Esophagus squamous epithelium (tissue), 5 donors: Measurements from ENCODE around the gene STAT1. TPM values are rescaled to one million over a fixed set of nuclear protein-coding genes. Genes with fewer than 3 reads are reported as not detected.

Experiments used
- DNase-seq: peaks from one replicate; lab custom pipeline; 2025; lab: John Stamatoyannopoulos, UW
- H3K27ac ChIP-seq, 4 donors: fragments of 200-600 bp; sonication (generic); one replicate each; pipeline ENCODE4 v1.5.1; 2016 to 2019; ENCODE audit warnings: mild to moderate bottlenecking in 1 of 4
- H3K27me3 ChIP-seq, 4 donors: fragments of 200-600 bp; sonication (generic); 1 replicate in 3 of 4; 2 replicates in 1 of 4; pipeline versions ENCODE4 v1.5.1 to v1.6.0; 2017 to 2021; ENCODE audit warnings: antibody characterized with exemption in 1 of 4
- H3K36me3 ChIP-seq, 3 donors: fragments of 200-600 bp; sonication (generic); one replicate each; pipeline ENCODE4 v1.5.1; 2016 to 2019
- H3K4me1 ChIP-seq, 3 donors: fragments of 200-600 bp; sonication (generic); one replicate each; pipeline ENCODE4 v1.5.1; 2017 to 2019
- H3K4me3 ChIP-seq, 4 donors: fragments of 200-600 bp; sonication (generic); 1 replicate in 3 of 4; 2 replicates in 1 of 4; pipeline ENCODE4 v1.5.1; 2016 to 2019; ENCODE audit warnings: mild to moderate bottlenecking in 2 of 4, moderate library complexity in 1 of 4
- H3K9me3 ChIP-seq, 3 donors: fragments of 200-600 bp; sonication (generic); one replicate each; pipeline ENCODE4 v1.5.1; 2016 to 2019
- POLR2A ChIP-seq, 4 donors: fragments of 450-650 bp; IDR thresholded peaks; one replicate each; pipeline ENCODE4 v1.6.1; 2017; ENCODE audit warnings: antibody characterized with exemption in 4 of 4, mild to moderate bottlenecking in 4 of 4, moderate library complexity in 3 of 4
- WGBS, 2 donors: methylation state at CpG; one replicate each; pipeline ENCODE4 v1.1.5; 2018; 5-methylcytosine and 5-hydroxymethylcytosine counted together
- intact Hi-C: fragments of 100-400 bp; cut with DNase I; formaldehyde crosslinking; loops from one replicate; pipeline ENCODE4 v1.15.0; 2022
- total RNA-seq, 4 donors: library from RNA; depleted of rRNA; stranded (reverse); fragments of >200 nt; gene quantifications; one replicate each; pipeline ENCODE4 v1.1.0, GENCODE V29; 2016
- TF ChIP-seq, protein P1 (sequence below), 6 experiments: fragments of 450-650 bp in 4 of 6; fragments of 200-600 bp in 2 of 6; sonication (generic) in 2 of 6; IDR thresholded peaks; one replicate each; pipeline ENCODE4 v1.5.1; 2016 to 2019; ENCODE audit warnings: antibody characterized with exemption in 6 of 6, mild to moderate bottlenecking in 4 of 6, moderate library complexity in 4 of 6
- donor health status: DM: yes; HTN: yes; CAD: no.

STAT1 gene
- total RNA-seq, 4 donors from 2014 or later: 23.6 to 58.9 (median 36.1) TPM

DNA sequence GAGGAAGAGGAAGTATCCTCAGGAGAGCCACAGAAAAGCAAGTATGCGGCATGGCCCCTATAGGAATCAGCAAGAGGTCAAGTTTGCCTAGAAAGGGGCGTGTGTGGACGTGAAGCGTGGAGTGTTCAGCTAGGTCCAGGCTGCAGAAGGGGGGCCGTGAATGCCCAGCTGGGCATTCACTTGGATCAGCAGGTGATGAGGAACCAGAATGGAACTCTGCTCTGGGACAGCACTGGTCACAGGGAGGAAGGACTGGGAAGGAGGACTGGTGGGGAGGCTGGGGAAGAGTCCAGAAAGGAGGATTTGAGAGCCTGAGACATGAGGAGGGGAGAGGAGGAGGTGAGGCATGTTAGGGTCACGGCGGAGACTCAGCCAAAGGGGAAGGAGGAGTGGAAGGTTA lies 19.8 kb downstream of the STAT1 start:
- Histone ChIP-seq H3K27ac (no peak overlapping the region), H3K9me3 (no peaks in the 10 kb centered on the region), H3K4me1 (no peaks in the 10 kb centered on the region), H3K27me3 (no peaks in the 10 kb centered on the region), H3K4me3 (no peak overlapping the region), H3K36me3 (peaks cover 21 to 100% (median 79%) of the 10 kb centered on the region in 3 donors)
- TF ChIP-seq, protein P1, sequence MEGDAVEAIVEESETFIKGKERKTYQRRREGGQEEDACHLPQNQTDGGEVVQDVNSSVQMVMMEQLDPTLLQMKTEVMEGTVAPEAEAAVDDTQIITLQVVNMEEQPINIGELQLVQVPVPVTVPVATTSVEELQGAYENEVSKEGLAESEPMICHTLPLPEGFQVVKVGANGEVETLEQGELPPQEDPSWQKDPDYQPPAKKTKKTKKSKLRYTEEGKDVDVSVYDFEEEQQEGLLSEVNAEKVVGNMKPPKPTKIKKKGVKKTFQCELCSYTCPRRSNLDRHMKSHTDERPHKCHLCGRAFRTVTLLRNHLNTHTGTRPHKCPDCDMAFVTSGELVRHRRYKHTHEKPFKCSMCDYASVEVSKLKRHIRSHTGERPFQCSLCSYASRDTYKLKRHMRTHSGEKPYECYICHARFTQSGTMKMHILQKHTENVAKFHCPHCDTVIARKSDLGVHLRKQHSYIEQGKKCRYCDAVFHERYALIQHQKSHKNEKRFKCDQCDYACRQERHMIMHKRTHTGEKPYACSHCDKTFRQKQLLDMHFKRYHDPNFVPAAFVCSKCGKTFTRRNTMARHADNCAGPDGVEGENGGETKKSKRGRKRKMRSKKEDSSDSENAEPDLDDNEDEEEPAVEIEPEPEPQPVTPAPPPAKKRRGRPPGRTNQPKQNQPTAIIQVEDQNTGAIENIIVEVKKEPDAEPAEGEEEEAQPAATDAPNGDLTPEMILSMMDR (IDR thresholded peaks at IDR 0.05): no peak
- no peak for TF ChIP-seq POLR2A (IDR thresholded peaks at IDR 0.05)
- 84 to 87% methylated on average over 7 of the region's 7 CpGs for WGBS, 2 donors
- DNase-seq: no peak
- intact Hi-C loops: no loop called here

DNA sequence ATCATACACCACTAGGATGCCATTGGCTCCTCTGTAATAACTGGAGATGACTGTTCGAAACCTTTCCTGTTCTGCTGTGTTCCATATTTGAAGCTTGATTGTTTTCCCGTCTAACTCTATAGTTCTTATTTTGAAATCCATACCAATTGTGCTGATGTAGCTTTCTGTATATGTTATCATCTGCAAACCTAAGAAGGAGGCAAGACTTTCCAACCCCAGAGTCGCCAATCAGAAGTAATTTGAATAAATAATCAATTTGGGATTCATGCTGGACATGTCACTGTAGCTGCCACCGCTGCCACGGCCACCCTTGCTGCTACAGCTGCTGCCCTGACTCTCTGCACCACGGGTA lies 20.7 kb downstream of the STAT1 start:
- DNase-seq: no peak
- H3K4me3 ChIP-seq: no peak overlapping the region
- H3K27me3 ChIP-seq: no peaks in the 10 kb centered on the region
- no peaks in the 10 kb centered on the region for H3K4me1 ChIP-seq
- no peaks in the 10 kb centered on the region for H3K9me3 ChIP-seq
- TF ChIP-seq, protein P1 (IDR thresholded peaks at IDR 0.05): no peak
- no peak for TF ChIP-seq POLR2A (IDR thresholded peaks at IDR 0.05)
- intact Hi-C loops: no loop called here
- WGBS, 2 donors: 92% methylated on average over 3 to 6 of the region's 6 CpGs
- peaks cover 21 to 100% (median 79%) of the 10 kb centered on the region in 3 donors for H3K36me3 ChIP-seq
- no peak overlapping the region for H3K27ac ChIP-seq

DNA sequence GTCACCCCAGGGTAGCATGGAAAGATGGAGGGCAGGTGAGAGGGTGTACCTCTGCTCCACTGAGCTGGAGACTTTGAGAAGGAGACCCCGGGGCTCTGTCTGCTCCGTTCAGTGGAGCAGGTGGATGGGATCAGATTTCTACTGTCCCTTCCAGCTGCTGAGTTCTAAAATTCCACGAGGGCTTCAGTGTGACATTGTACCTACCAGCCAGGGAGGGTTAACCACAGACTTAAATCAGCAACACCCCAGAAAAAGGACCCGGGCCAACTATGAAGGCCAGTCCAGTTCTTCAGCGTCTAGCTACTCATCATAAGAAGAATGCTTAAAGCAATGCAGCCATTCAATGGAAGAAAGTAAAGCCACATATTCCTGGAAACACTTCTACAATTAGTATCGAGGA lies 23.8 kb downstream of the STAT1 start:
- Histone ChIP-seq H3K27me3 (no peaks in the 10 kb centered on the region), H3K36me3 (peaks cover 19 to 100% (median 69%) of the 10 kb centered on the region in 3 donors), H3K4me1 (no peaks in the 10 kb centered on the region), H3K27ac (no peak overlapping the region), H3K9me3 (no peaks in the 10 kb centered on the region), H3K4me3 (no peak overlapping the region)
- intact Hi-C loops: no loop called here
- no peak for DNase-seq
- 72 to 88% methylated on average over 4 to 5 of the region's 6 CpGs for WGBS, 2 donors
- TF ChIP-seq, protein P1 (IDR thresholded peaks at IDR 0.05): no peak

DNA sequence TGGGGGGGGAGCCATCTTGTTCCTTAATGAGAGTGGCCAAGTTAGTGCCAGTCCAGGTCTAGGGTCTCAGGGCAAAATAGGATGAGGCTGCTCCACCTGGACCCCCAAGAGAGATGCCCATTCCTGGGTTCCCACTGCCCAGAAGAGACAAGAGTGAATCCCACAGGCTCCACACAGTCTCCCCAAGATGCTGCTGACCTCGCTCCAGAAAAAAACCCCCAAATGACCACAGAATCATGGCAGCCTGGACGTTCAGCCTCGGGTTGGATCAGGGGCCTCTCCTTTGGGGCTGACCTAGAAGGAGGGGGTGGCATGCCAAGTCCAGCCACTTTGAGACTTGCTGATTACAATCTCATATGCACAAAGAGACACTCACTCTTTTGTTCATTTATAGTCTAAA lies 25.1 kb downstream of the STAT1 start:
- H3K27me3 ChIP-seq: no peaks in the 10 kb centered on the region
- no peaks in the 10 kb centered on the region for H3K4me1 ChIP-seq
- no peak for TF ChIP-seq POLR2A (IDR thresholded peaks at IDR 0.05)
- TF ChIP-seq, protein P1 (IDR thresholded peaks at IDR 0.05): no peak
- 100% methylated on average over 2 of the region's 3 CpGs; no CpG with 5 or more reads in 1 of the 2 donors for WGBS, 2 donors
- no peak overlapping the region for H3K27ac ChIP-seq
- DNase-seq: no peak
- H3K4me3 ChIP-seq: no peak overlapping the region
- H3K36me3 ChIP-seq: peaks cover 13 to 100% (median 67%) of the 10 kb centered on the region in 3 donors
- H3K9me3 ChIP-seq: no peaks in the 10 kb centered on the region
- intact Hi-C loops: no loop called here

DNA sequence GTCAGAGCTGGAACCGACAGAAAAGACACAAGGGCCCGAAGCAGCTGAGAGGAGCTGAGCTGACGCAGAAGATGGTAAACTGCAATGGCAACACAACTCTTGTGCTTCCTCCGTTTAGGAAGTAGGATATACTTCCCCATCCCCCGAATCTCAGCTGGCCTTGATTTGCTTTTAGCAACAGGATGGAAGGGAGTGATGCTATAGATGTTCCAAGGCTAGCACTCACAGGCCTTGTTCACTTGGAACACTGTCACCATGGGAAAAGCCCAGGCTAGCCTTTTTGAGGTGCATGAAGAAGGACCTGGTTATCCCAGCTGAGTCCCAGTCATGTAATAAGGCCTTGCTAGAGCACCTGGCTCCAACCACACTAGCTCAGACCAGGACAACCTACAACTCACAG lies 26.0 kb downstream of the STAT1 start:
- Histone ChIP-seq H3K36me3 (peaks cover 13 to 100% (median 68%) of the 10 kb centered on the region in 3 donors), H3K4me1 (no peaks in the 10 kb centered on the region), H3K27ac (no peak overlapping the region), H3K9me3 (no peaks in the 10 kb centered on the region), H3K4me3 (no peak overlapping the region), H3K27me3 (no peaks in the 10 kb centered on the region)
- no peak for DNase-seq
- intact Hi-C loops: no loop called here
- TF ChIP-seq, protein P1 (IDR thresholded peaks at IDR 0.05): no peak
- no peak for TF ChIP-seq POLR2A (IDR thresholded peaks at IDR 0.05)
- 79 to 93% methylated on average over 5 of the region's 5 CpGs for WGBS, 2 donors
